ENCODE measurements around the gene IARS2. TPM values are rescaled to one million over a fixed set of nuclear protein-coding genes. Genes with fewer than 3 reads are reported as not detected.

Gene IARS2
- total and polyA plus RNA-seq, 2 donors (not counting 1 experiment from before 2014, with no cell fraction given), result 8.8 to 35.6 TPM

DNA sequence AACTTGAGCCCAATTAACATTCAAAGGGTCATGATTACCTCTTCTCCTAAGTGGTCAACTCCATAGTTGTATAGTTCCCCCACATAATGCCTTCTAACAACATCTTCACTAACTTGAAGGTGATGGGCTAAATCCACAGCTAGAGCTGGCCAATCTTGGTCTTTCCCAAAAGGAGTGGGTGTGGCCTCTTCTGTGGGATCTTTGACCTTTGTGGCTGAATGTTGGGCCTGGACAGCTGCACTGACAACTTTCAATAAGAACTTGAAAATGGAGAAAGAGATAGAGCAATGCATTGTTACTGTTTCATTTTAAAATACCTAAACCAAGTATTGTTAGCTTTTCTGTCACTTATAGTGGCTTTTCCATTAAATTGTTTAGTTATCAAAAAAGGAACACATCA, 59.2 kb downstream of the IARS2 start:
- H3K4me2 ChIP-seq (replicated peaks; ENCODE audit: low read depth, low read length, poor library complexity, severe bottlenecking), result no peak overlapping the region
- H3K4me3 Mint-ChIP-seq, result no peak overlapping the region
- no peaks in the 10 kb centered on the region for H3K27me3 Mint-ChIP-seq
- H2AFZ ChIP-seq (ENCODE audit: insufficient read depth, low read depth, low read length, poor library complexity, severe bottlenecking), result no peak overlapping the region
- ATAC-seq (ENCODE audit: low read depth), result no peak
- H3K9me3 ChIP-seq (ENCODE audit: control extremely low read depth in 1 of 3, control insufficient read depth in 2 of 3, insufficient read depth in 1 of 3, low read length in 2 of 3), result no peaks in the 10 kb centered on the region
- H4K20me1 ChIP-seq (ENCODE audit: control insufficient read depth, insufficient read depth, low read length, poor library complexity, severe bottlenecking), result no peaks in the 10 kb centered on the region
- DNase-seq, result no peak
- peaks cover 0 to 3% of the 10 kb centered on the region in 2 donors for H3K4me1 ChIP-seq (ENCODE audit: control insufficient read depth in 2 of 2, insufficient read depth in 2 of 2, low read length in 2 of 2)
- peaks cover 15 to 53% of the 10 kb centered on the region in 2 experiments for H3K36me3 ChIP-seq (replicated peaks in 1 of 2; ENCODE audit: control extremely low read depth in 1 of 2, control insufficient read depth in 1 of 2, extremely low read depth in 1 of 2, insufficient read depth in 2 of 2, low read length in 1 of 2)
- H3K4me3 ChIP-seq (ENCODE audit: control extremely low read depth in 1 of 5, extremely low read depth in 1 of 5, insufficient read depth in 1 of 5, low read depth in 2 of 5, low read length in 4 of 5), result no peak overlapping the region
- no peak for TF ChIP-seq EZH2 (IDR thresholded peaks at IDR 0.05; ENCODE audit: borderline replicate concordance, insufficient read depth, low read depth, low read length, poor library complexity, severe bottlenecking)
- TF ChIP-seq CTCF (IDR thresholded peaks at IDR 0.05), result no peak
- H3K27ac ChIP-seq (ENCODE audit: low read length in 2 of 2), result no peak overlapping the region
- intact Hi-C loops (cut with micrococcal nuclease), result no loop called here
- no peaks in the 10 kb centered on the region for H3K9me3 Mint-ChIP-seq (ENCODE audit: insufficient read depth)
- H3K27me3 ChIP-seq (replicated peaks in 1 of 4; ENCODE audit: control extremely low read depth in 1 of 4, control insufficient read depth in 3 of 4, insufficient read depth in 4 of 4, low read length in 3 of 4), result no peaks in the 10 kb centered on the region
- no peak overlapping the region for H3K27ac Mint-ChIP-seq
- CTCF ChIA-PET, result interaction anchor here (1.1 kb wide), 1 partner anchor 59 kb away, joined by 3 read pairs; the partner anchor contains the start of gene IARS2
- POLR2A ChIA-PET, result no interaction called here
- H3K79me2 ChIP-seq (ENCODE audit: control insufficient read depth, insufficient read depth, low read length), result no peaks in the 10 kb centered on the region
- H3K4me1 Mint-ChIP-seq, result peaks cover 4% of the 10 kb centered on the region
- no peak overlapping the region for H3K9ac ChIP-seq (ENCODE audit: low read length)

GRCh38 chr1:220156620-220157146, 62.8 kb downstream of the IARS2 start:
- Histone ChIP-seq H3K36me3 (replicated peaks in 1 of 2; ENCODE audit: control extremely low read depth in 1 of 2, control insufficient read depth in 1 of 2, extremely low read depth in 1 of 2, insufficient read depth in 2 of 2, low read length in 1 of 2) (peaks cover 22 to 70% of the 10 kb centered on the region in 2 experiments), H4K20me1 (ENCODE audit: control insufficient read depth, insufficient read depth, low read length, poor library complexity, severe bottlenecking) (no peaks in the 10 kb centered on the region), H3K79me2 (ENCODE audit: control insufficient read depth, insufficient read depth, low read length) (no peaks in the 10 kb centered on the region), H3K4me3 (ENCODE audit: control extremely low read depth in 1 of 5, extremely low read depth in 1 of 5, insufficient read depth in 1 of 5, low read depth in 2 of 5, low read length in 4 of 5) (no peak overlapping the region), H3K27me3 (replicated peaks in 1 of 4; ENCODE audit: control extremely low read depth in 1 of 4, control insufficient read depth in 3 of 4, insufficient read depth in 4 of 4, low read length in 3 of 4) (no peaks in the 10 kb centered on the region), H2AFZ (ENCODE audit: insufficient read depth, low read depth, low read length, poor library complexity, severe bottlenecking) (no peak overlapping the region), H3K9me3 (ENCODE audit: control extremely low read depth in 1 of 3, control insufficient read depth in 2 of 3, insufficient read depth in 1 of 3, low read length in 2 of 3) (no peaks in the 10 kb centered on the region), H3K9ac (ENCODE audit: low read length) (no peak overlapping the region), H3K27ac (ENCODE audit: low read length in 2 of 2) (no peak overlapping the region), H3K4me1 (ENCODE audit: control insufficient read depth in 2 of 2, insufficient read depth in 2 of 2, low read length in 2 of 2) (no peaks in the 10 kb centered on the region), H3K4me2 (replicated peaks; ENCODE audit: low read depth, low read length, poor library complexity, severe bottlenecking) (no peak overlapping the region)
- ChIA-PET POLR2A (interaction anchor here (0.6 kb wide), 1 partner anchor 25 kb away, joined by 8 read pairs; no protein-coding TSS in a partner anchor), CTCF (interaction anchor here (1.0 kb wide), 1 partner anchor 45 kb away, joined by 3 read pairs; no protein-coding TSS in a partner anchor)
- ATAC-seq (ENCODE audit: low read depth) (no peak), DNase-seq (no peak)
- intact Hi-C loops (cut with micrococcal nuclease), result no loop called here
- 93% methylated on average over 3 of the region's 4 CpGs for WGBS (ENCODE audit: insufficient coverage)
- Mint-ChIP-seq H3K4me3 (no peak overlapping the region), H3K9me3 (ENCODE audit: insufficient read depth) (no peaks in the 10 kb centered on the region), H3K27ac (no peak overlapping the region), H3K27me3 (no peaks in the 10 kb centered on the region), H3K4me1 (no peaks in the 10 kb centered on the region)
- TF ChIP-seq CTCF (IDR thresholded peaks at IDR 0.05) (no peak), EZH2 (IDR thresholded peaks at IDR 0.05; ENCODE audit: borderline replicate concordance, insufficient read depth, low read depth, low read length, poor library complexity, severe bottlenecking) (no peak)
